Aorta (tissue), 5 donors: ENCODE results near the gene SLC2A4RG. TPM values are rescaled to one million over a fixed set of nuclear protein-coding genes. Genes with fewer than 3 reads are reported as not detected.
A peak's percentile ranks its signal among the peaks of the same experiment; 100 is the strongest.
"Not testable (repeated sequence)": the region's sequence is repeated elsewhere in the genome, so short reads cannot be mapped to it uniquely, and the experiment has no call there.

Experiments used
- ATAC-seq: fragments of 200-7000 bp; cut with Tn5 transposase; one replicate; pipeline ENCODE4 v1.9.1; 2022; ENCODE audit warnings: moderate library complexity; ENCODE audit not compliant: low FRiP score
- DNase-seq, 2 donors: peaks; one replicate each; pipeline ENCODE4 v3.0.0-alpha.2; 2020
- H3K27ac ChIP-seq, 2 donors: one replicate each; pipeline ENCODE4 v1.5.1; 2013; ENCODE audit warnings: low read length in 2 of 2, mild to moderate bottlenecking in 2 of 2, moderate library complexity in 2 of 2, control low read depth in 1 of 2, inconsistent platforms in 1 of 2, low read depth in 1 of 2
- H3K27me3 ChIP-seq, 2 donors: one replicate each; pipeline ENCODE4 v1.6.1; 2013; ENCODE audit warnings: control low read depth in 1 of 2, low read length in 1 of 2, mild to moderate bottlenecking in 1 of 2, moderate library complexity in 1 of 2; ENCODE audit not compliant: insufficient read depth in 2 of 2, control insufficient read depth in 1 of 2
- H3K36me3 ChIP-seq, 2 donors: one replicate each; pipeline ENCODE4 v1.6.1; 2013; ENCODE audit warnings: control low read depth in 1 of 2, low read length in 1 of 2, mild to moderate bottlenecking in 1 of 2; ENCODE audit not compliant: insufficient read depth in 2 of 2, control insufficient read depth in 1 of 2
- H3K4me1 ChIP-seq, 2 donors: one replicate each; pipeline ENCODE4 v1.6.1; 2013; ENCODE audit warnings: low read length in 2 of 2, control low read depth in 1 of 2, mild to moderate bottlenecking in 1 of 2, moderate library complexity in 1 of 2; ENCODE audit not compliant: insufficient read depth in 2 of 2, control insufficient read depth in 1 of 2
- H3K4me3 ChIP-seq, 2 donors: one replicate each; pipeline ENCODE4 v1.5.1; 2013; ENCODE audit warnings: low read length in 2 of 2, control low read depth in 1 of 2, mild to moderate bottlenecking in 1 of 2
- H3K9me3 ChIP-seq: one replicate; pipeline ENCODE4 v1.6.1; 2013; ENCODE audit warnings: mild to moderate bottlenecking, low read length; ENCODE audit not compliant: control insufficient read depth
- WGBS, 2 donors: extraction: QIAGEN DNeasy Blood & Tissue Kit; methylation state at CpG; one replicate each; pipeline ENCODE4 v1.1.7; 2013; 5-methylcytosine and 5-hydroxymethylcytosine counted together
- intact Hi-C, 2 donors: fragments of 100-400 bp; cut with DNase I; formaldehyde crosslinking; loops; one replicate each; pipeline versions ENCODE4 v1.14.2 to v1.15.0; 2022
- polyA plus RNA-seq, 2 donors: library from polyadenylated mRNA; stranded (reverse); fragments of 200-250 nt; gene quantifications; one replicate each; pipeline ENCODE4 v1.2.3, GENCODE V29; 2013
- total RNA-seq, 2 donors: library from RNA; stranded (reverse); fragmentation: NEBNext Ultra II Directional; extraction: Animal tissue kit (Norgen Biotek cat#: 25700); gene quantifications; one replicate each; pipeline ENCODE4 v1.2.1, GENCODE V29; 2021
- donor health status: healthy with polysubstance abuse.
- donor health status: Bipolar disorder and iron deficiency.
- donor health status: DM: no; HTN: no; CAD: no.
- donor health status: DM: no; HTN: no; CAD: no.
- donor health status: DM: yes; HTN: yes; CAD: no.

Gene SLC2A4RG
- total and polyA plus RNA-seq, 4 donors, result 24.7 to 86.7 (median 61.2) TPM

DNA sequence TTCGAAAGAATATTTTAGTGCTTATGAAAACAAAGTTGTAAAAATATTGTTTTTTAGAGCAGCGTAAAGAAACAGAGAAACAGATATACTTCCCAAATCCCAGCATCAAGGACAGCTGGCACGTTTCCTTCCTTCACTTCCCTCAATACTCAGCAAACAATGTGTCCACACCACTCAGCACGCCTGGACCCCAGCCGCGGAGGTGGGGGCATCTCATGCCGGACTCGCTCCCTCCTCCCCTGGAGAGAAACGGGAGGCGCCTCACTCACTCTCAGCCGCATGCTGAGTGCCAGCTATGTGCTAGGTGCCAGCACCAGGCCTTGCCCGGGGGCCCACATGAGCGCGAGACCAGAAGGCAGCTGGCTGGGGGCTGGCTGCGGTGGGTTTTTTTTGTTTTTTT is 34.7 kb downstream of the SLC2A4RG start:
- H3K4me1 ChIP-seq, result no peaks in the 10 kb centered on the region
- no peak for ATAC-seq
- intact Hi-C loops, result loop anchor here in 1 of 2 donors (10.0 kb wide), 1 partner anchor 240 kb away; the partner anchor contains the start of gene PTK6
- no peaks in the 10 kb centered on the region for H3K27me3 ChIP-seq
- H3K27ac ChIP-seq, result no peak overlapping the region
- H3K9me3 ChIP-seq, result no peaks in the 10 kb centered on the region
- no peaks in the 10 kb centered on the region for H3K36me3 ChIP-seq
- 40 to 41% methylated on average over 15 of the region's 15 CpGs for WGBS, 2 donors
- no peak overlapping the region for H3K4me3 ChIP-seq
- DNase-seq, result no peak

DNA sequence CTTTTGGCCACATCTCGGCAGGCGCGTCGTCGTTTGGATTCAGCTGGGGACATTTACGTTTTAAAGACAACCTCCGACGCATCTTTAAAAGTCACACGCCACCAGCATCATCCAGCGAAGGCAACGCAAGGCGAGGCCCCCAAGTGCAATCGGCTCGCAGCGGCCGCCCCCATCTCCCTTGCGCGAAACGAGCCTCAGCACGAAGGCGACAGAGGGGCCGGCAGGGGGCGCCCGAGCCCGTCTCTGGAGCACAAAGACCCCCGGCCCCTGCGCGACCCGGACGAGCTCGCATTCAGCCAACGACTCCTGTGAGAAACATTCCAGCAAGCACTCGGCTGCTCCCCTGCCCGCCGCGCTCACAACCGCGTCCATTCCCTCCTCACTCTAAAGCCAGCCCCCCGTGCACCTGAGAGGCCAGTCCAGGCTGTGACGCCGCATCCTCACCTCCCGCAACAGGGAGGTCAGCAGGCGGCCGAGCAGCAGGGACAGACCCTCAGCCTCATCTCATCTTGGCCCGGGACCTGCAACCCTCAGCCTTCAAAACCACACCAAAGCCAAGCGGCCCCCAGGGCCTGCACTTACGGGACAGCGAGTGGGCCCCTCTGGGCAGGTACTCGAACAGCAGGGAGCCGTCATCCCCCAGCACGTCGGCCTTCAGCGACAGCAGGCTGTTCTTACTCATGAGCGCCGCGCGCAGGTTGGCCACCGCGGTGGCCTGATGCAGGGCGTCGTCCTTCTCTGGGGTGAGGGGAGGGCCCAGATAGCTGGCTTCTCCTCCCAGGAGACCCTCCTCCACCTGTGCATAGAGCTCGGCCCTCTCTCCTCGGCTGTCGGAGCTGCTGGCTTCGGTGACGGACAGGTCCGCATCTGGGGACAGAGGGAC is 35.8 kb downstream of the SLC2A4RG start:
- Histone ChIP-seq H3K4me1 (no peaks in the 10 kb centered on the region), H3K36me3 (no peaks in the 10 kb centered on the region), H3K4me3 (no peak overlapping the region), H3K27me3 (no peaks in the 10 kb centered on the region), H3K9me3 (no peaks in the 10 kb centered on the region), H3K27ac (no peak overlapping the region)
- intact Hi-C loops, result loop anchor here (5.0 to 10.0 kb wide), 2 partner anchors 197 to 241 kb away; partner anchors contain the start of gene PTK6 (in 1 of the 2)
- 30 to 32% methylated on average over 67 of the region's 67 CpGs for WGBS, 2 donors
- peak in 1 of 2 donors; percentile 88 for DNase-seq
- peak; percentile 38 for ATAC-seq

DNA sequence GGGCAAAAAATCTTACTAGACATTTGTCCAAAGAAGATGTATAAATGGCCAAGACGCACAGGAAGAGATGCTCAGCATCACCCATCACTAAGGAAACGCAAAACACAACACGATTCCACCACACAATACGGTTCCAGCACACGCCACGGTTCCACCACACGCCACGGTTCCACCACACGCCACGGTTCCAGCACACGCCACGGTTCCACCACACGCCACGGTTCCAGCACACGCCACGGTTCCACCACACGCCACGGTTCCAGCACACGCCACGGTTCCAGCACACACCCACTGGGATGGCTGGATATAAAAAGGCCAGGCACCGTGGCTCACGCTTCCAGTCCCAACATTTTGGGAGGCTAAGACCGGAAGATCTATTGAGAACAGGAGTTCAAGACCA is 37.3 kb downstream of the SLC2A4RG start:
- H3K4me1 ChIP-seq, H3K27ac ChIP-seq, H3K9me3 ChIP-seq, ATAC-seq, H3K4me3 ChIP-seq, H3K27me3 ChIP-seq, H3K36me3 ChIP-seq, DNase-seq: not testable (repeated sequence)
- 93 to 96% methylated on average over 23 of the region's 23 CpGs for WGBS, 2 donors
- intact Hi-C loops, result loop anchor here (5.0 to 10.0 kb wide), 2 partner anchors 195 to 242 kb away; partner anchors contain the start of gene PTK6 (in 1 of the 2)

DNA sequence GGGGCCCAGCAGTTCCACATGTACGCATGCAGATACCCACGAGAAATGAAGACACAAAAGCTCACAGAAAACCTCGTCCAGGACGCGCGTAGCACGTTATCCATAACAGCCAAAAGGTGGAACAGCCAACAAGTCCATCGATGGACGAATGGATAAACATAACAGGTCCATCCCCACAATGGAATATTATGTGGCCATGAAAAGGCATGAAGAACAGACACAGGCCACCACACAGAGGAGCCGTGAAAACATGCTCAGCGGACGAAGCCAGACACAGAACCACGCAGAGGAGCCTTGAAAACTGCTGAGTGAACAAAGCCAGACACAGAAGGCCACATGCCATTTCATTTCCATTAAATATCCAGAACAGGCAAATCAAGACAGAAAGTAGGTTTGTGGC is 38.0 kb downstream of the SLC2A4RG start:
- Histone ChIP-seq H3K4me1 (no peaks in the 10 kb centered on the region), H3K4me3 (no peak overlapping the region), H3K27ac (no peak overlapping the region), H3K36me3 (no peaks in the 10 kb centered on the region), H3K27me3 (no peaks in the 10 kb centered on the region), H3K9me3 (no peaks in the 10 kb centered on the region)
- no peak for ATAC-seq
- WGBS, 2 donors, result 97 to 98% methylated on average over 13 of the region's 13 CpGs
- intact Hi-C loops, result loop anchor here (5.0 to 10.0 kb wide), 2 partner anchors 195 to 243 kb away; partner anchors contain the start of gene PTK6 (in 1 of the 2)
- DNase-seq, result no peak

DNA sequence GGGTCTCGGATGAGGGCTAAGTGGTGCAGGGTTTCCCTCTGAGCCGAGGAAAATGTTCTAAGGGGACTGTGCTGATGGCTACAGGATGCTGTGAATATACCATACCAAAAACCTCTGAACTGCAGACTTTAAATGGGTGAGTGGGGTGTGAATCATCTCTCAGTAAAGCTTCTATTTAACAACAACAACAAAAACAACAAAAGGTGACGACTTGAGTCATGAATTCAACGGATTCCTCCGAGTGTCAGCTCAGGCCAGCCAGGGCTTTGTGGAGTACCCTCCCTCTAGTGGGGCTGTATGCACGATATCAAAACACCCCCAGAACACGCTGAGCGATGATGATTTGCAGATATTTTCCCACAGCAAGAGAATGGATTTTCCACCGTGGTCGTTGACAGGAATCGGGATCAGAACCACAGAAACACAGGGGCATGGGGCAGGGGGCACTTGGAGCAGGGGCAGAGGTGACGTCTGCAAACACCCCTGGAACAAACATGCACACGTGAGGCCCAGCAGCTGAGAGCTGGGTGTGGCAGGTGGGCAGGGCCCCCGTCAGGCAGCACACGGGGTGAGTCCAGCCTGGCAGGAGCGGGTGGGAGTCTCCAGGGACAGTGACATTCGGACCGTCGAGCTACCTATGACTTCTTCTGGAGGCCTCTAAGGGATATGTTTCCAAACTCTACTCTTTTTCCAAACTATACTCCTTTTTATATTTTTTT is 38.6 kb downstream of the SLC2A4RG start:
- Histone ChIP-seq H3K4me1 (no peaks in the 10 kb centered on the region), H3K27ac (no peak overlapping the region), H3K36me3 (no peaks in the 10 kb centered on the region), H3K27me3 (no peaks in the 10 kb centered on the region), H3K9me3 (no peaks in the 10 kb centered on the region), H3K4me3 (no peak overlapping the region)
- intact Hi-C loops, result loop anchor here (5.0 to 10.0 kb wide), 2 partner anchors 194 to 243 kb away; partner anchors contain the start of gene PTK6 (in 1 of the 2)
- 71 to 74% methylated on average over 19 of the region's 19 CpGs for WGBS, 2 donors
- DNase-seq (no peak), ATAC-seq (no peak)

DNA sequence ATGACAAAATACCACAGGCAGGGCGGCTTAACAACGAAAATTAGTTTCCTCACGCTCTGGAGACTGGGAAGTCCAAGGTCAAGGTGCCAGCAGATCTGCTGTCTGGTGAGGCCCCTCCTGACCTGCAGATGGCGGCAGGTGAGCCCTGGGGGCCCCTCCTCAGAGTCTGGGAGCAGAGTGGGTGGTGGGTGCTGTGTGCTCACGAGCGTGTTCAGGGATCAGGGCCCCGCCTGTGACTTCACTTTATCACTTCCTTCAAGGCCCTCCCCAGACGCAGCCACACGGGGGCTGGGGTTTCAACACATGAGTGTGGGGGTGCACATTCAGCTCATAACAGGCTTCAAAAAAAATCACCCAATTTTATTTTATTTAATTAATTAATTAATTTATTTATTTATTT is 39.3 kb downstream of the SLC2A4RG start:
- DNase-seq, result no peak
- H3K9me3 ChIP-seq, result no peaks in the 10 kb centered on the region
- intact Hi-C loops, result loop anchor here (5.0 to 10.0 kb wide), 2 partner anchors 193 to 244 kb away; partner anchors contain the start of gene PTK6 (in 1 of the 2)
- H3K27ac ChIP-seq, result no peak overlapping the region
- ATAC-seq, result no peak
- no peaks in the 10 kb centered on the region for H3K36me3 ChIP-seq
- no peaks in the 10 kb centered on the region for H3K4me1 ChIP-seq
- H3K4me3 ChIP-seq, result no peak overlapping the region
- no peaks in the 10 kb centered on the region for H3K27me3 ChIP-seq
- 89 to 93% methylated on average over 9 of the region's 9 CpGs for WGBS, 2 donors

DNA sequence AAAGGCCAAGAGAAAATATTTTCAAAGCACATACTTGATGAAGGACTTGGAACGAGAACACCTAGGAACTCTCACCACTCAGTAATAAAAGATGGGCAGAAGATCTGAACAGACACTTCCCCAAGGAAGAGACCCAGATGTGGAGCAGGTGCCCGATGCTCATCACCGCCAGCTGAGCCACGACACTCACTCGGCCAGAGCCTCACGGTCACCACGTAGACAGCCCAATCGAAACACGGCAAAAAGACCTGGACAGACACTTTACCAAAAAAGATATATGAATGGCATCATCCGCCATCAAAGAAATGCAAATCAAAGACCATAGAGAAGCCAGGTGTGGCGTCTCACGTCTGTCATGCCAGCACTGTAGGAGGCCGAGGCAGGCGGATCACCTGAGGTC is 41.6 kb downstream of the SLC2A4RG start:
- no peak overlapping the region for H3K27ac ChIP-seq
- H3K36me3 ChIP-seq, result no peaks in the 10 kb centered on the region
- ATAC-seq, result no peak
- no peak overlapping the region for H3K4me3 ChIP-seq
- no peak for DNase-seq
- H3K27me3 ChIP-seq, result no peaks in the 10 kb centered on the region
- H3K4me1 ChIP-seq, result no peaks in the 10 kb centered on the region
- intact Hi-C loops, result no loop called here
- 89% methylated on average over 14 of the region's 14 CpGs for WGBS, 2 donors
- H3K9me3 ChIP-seq, result no peaks in the 10 kb centered on the region

DNA sequence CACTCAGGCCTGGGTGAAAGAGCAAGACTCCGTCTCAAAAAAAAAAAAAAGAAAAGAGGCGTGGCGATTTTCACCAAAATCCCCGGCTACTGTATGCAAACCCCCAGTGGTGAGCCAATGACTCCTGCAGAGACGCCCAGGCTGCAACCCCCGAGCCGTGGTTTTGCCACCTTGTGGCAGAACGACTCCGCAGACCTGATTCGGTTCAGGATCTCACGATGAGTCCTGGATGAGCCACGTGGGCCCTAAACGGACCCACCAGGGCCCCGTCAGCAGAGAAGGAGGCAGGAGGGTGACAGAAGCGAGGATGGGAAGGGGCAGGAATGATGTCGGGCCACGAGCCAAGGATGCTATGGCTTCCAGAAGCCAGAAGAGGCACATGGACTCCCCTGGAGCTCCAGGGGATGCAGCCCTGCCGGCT is 42.5 kb downstream of the SLC2A4RG start:
- Histone ChIP-seq H3K27ac (no peak overlapping the region), H3K4me1 (no peaks in the 10 kb centered on the region), H3K9me3 (no peaks in the 10 kb centered on the region), H3K4me3 (no peak overlapping the region), H3K27me3 (no peaks in the 10 kb centered on the region), H3K36me3 (no peaks in the 10 kb centered on the region)
- ATAC-seq, result no peak
- DNase-seq, result no peak
- intact Hi-C loops, result no loop called here
- WGBS, 2 donors, result 81 to 91% methylated on average over 16 to 18 of the region's 18 CpGs
